ENCODE measurements around the gene DMD.
"Not testable (repeated sequence)": the region's sequence is repeated elsewhere in the genome, so short reads cannot be mapped to it uniquely, and the experiment has no call there.

DMD gene

DNA sequence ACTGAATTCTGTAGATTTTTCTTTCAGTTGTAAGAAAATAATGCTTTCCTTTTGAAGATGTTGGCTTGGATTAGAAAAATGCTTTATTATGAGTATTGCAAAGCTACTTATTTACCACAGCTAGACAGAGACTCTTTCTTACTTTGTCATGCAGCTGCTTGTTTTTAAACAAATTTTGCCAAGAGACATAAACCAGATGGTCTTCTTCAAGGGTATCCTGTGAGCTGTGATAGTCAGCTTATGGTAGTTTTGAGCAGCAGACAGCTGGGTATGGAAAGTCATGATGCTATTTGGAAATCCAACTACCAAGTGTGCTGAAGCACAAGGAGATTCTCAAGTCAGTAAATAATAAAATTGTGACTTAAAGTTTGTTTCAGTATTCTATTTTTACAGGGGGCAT lies 941.5 kb downstream of the DMD start:
- Histone ChIP-seq H3K9me3 (no peaks in the 10 kb centered on the region), H3K4me1 (no peaks in the 10 kb centered on the region), H3K4me3 (ENCODE audit: low read depth, low read length) (no peak overlapping the region), H3K27me3 (no peaks in the 10 kb centered on the region), H3K36me3 (no peaks in the 10 kb centered on the region)
- no peak for DNase-seq
- TF ChIP-seq, protein P1, sequence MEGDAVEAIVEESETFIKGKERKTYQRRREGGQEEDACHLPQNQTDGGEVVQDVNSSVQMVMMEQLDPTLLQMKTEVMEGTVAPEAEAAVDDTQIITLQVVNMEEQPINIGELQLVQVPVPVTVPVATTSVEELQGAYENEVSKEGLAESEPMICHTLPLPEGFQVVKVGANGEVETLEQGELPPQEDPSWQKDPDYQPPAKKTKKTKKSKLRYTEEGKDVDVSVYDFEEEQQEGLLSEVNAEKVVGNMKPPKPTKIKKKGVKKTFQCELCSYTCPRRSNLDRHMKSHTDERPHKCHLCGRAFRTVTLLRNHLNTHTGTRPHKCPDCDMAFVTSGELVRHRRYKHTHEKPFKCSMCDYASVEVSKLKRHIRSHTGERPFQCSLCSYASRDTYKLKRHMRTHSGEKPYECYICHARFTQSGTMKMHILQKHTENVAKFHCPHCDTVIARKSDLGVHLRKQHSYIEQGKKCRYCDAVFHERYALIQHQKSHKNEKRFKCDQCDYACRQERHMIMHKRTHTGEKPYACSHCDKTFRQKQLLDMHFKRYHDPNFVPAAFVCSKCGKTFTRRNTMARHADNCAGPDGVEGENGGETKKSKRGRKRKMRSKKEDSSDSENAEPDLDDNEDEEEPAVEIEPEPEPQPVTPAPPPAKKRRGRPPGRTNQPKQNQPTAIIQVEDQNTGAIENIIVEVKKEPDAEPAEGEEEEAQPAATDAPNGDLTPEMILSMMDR (IDR thresholded peaks at IDR 0.05; ENCODE audit: low read depth, low read length), result no peak

DNA sequence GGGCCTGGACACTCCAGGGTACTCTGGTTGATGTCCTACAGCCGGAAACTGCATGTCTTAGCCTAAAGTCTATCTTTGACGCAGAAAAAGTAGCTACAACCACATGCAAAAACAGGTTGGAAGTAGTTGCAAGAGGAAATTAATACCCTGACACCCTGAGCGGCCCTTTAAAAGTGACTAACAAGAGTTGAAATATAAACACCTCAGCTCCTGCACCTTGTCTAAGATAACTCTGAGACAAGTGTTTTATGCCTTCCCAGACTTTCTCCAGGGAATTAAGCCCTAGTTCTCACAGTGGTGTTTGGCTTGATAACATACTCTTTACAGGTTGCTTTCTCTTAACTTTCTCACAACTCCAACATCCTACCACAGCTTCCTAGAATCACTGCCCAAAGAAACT lies 943.1 kb downstream of the DMD start:
- no peaks in the 10 kb centered on the region for H3K36me3 ChIP-seq
- TF ChIP-seq, protein P1 (IDR thresholded peaks at IDR 0.05; ENCODE audit: low read depth, low read length), result no peak
- H3K9me3 ChIP-seq, result no peaks in the 10 kb centered on the region
- H3K4me3 ChIP-seq (ENCODE audit: low read depth, low read length), result no peak overlapping the region
- no peaks in the 10 kb centered on the region for H3K27me3 ChIP-seq
- DNase-seq, result no peak
- H3K4me1 ChIP-seq, result no peaks in the 10 kb centered on the region

DNA sequence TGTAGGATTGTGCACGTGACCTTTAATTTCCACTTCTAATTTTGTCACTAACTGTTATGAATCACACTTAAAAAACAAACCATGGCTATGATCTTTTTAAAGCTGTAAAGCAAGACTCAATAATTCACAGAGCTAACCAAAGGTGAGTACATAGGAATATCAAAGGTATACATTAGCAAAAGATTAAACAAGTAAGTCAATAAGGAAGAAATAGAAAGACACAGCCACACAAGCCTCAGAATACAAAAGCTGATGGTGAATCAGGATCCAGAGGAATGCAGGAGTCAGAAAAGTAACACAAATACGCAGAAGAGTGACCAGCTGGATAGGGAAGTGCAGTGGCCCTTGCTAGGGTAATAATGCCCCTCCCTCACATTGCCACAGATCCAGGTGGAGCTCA lies 943.6 kb downstream of the DMD start:
- TF ChIP-seq, protein P1 (IDR thresholded peaks at IDR 0.05; ENCODE audit: low read depth, low read length), result no peak
- H3K27me3 ChIP-seq, result no peaks in the 10 kb centered on the region
- H3K4me3 ChIP-seq (ENCODE audit: low read depth, low read length), result no peak overlapping the region
- no peaks in the 10 kb centered on the region for H3K36me3 ChIP-seq
- no peaks in the 10 kb centered on the region for H3K9me3 ChIP-seq
- DNase-seq, result no peak
- no peaks in the 10 kb centered on the region for H3K4me1 ChIP-seq

DNA sequence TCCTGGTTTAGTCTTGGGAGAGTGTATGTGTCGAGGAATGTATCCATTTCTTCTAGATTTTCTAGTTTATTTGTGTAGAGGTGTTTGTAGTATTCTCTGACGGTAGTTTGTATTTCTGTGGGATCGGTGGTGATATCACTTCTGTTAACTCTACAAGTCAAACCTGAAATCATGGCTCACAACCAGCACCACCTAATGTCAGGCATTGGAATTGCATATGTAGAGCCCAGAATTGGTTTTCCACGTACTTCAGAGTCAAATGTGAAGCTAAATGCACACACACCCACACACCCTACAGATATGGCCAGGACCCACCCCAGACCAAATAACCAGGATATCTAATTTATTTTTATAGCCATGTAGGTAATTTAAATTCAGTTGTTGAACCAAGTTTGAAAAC lies 964.7 kb downstream of the DMD start:
- not testable (repeated sequence) for H3K4me1 ChIP-seq; H3K9me3 ChIP-seq; H3K4me3 ChIP-seq (ENCODE audit: low read depth, low read length); H3K36me3 ChIP-seq; H3K27me3 ChIP-seq; DNase-seq

DNA sequence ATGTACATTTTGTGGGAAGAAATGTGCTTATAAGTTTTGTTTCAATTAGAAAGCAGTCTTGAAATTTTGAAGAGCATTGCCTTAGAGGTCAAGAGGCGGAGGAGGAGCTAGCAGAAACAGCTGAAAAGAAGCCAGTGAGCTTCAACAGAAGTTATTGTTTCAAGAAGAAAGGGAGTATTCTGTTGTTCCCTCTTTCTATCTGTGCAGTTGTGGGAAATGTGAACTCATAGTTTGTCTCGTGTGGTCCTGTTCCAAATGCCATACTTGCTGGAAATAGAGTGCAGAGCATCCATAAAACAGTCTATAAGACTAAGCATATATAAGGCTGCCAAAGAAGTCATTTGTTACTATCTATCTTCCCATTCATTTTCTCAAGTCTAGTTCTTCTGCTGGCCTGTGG lies 1015.7 kb downstream of the DMD start:
- TF ChIP-seq, protein P1 (IDR thresholded peaks at IDR 0.05; ENCODE audit: low read depth, low read length), result no peak
- Histone ChIP-seq H3K4me1 (no peaks in the 10 kb centered on the region), H3K36me3 (no peaks in the 10 kb centered on the region), H3K9me3 (no peaks in the 10 kb centered on the region), H3K27me3 (no peaks in the 10 kb centered on the region), H3K4me3 (ENCODE audit: low read depth, low read length) (no peak overlapping the region)
- DNase-seq, result no peak

DNA sequence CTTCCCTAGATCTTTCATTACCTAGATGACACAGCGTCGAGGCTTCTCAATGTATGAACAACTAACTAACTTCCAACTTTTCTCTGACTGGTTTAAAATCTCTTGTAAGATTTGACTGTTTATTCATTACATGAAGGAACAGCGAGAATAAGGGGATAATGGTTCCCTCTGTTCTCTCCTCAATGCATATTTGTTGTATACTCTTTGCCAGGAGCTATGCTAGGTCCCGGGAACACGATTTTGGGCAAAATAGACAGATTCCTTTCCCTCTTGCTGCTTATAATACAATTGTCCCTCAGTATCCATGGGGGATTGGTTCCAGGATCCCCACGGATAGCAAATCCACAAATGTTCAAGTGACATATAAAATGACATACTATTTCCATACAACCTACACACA lies 1020.0 kb downstream of the DMD start:
- DNase-seq, result no peak
- Histone ChIP-seq H3K36me3 (no peaks in the 10 kb centered on the region), H3K4me3 (ENCODE audit: low read depth, low read length) (no peak overlapping the region), H3K4me1 (no peaks in the 10 kb centered on the region), H3K27me3 (no peaks in the 10 kb centered on the region), H3K9me3 (no peaks in the 10 kb centered on the region)
- TF ChIP-seq, protein P1 (IDR thresholded peaks at IDR 0.05; ENCODE audit: low read depth, low read length), result no peak

DNA sequence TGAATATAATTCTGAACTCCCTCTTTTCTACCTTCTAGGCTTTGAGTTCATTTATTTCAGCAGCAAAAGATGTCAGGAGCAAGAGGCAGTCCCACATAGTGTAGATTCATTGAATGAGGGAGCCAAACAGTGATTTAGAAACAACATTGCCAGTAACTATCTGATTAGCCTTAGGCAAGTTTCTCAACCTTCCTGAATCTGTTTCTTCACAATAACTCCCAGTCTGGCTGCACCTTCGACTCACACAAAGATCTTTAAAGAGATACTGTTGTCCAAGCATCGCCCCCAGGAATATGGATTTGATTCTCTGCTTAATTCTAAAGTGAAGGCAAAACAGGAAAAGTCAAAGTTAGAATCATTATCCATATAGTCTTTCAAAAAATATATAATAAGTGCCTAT lies 1026.2 kb downstream of the DMD start:
- Histone ChIP-seq H3K9me3 (no peaks in the 10 kb centered on the region), H3K4me3 (ENCODE audit: low read depth, low read length) (no peak overlapping the region), H3K4me1 (no peaks in the 10 kb centered on the region), H3K36me3 (no peaks in the 10 kb centered on the region), H3K27me3 (no peaks in the 10 kb centered on the region)
- no peak for DNase-seq
- TF ChIP-seq, protein P1 (IDR thresholded peaks at IDR 0.05; ENCODE audit: low read depth, low read length), result no peak

Data from BE2C (cell line).